HL-60/S4 (cell line): Measurements from ENCODE around the gene KRTAP12-1.

ENCODE experiments used
- in situ Hi-C: fragments of 300-500 bp; cut with MboI; formaldehyde crosslinking; loops from 2 replicates; pipeline ENCODE4 v1.14.3; 2022; ENCODE audit warnings: low sequenced_read_pairs

KRTAP12-1 gene

DNA sequence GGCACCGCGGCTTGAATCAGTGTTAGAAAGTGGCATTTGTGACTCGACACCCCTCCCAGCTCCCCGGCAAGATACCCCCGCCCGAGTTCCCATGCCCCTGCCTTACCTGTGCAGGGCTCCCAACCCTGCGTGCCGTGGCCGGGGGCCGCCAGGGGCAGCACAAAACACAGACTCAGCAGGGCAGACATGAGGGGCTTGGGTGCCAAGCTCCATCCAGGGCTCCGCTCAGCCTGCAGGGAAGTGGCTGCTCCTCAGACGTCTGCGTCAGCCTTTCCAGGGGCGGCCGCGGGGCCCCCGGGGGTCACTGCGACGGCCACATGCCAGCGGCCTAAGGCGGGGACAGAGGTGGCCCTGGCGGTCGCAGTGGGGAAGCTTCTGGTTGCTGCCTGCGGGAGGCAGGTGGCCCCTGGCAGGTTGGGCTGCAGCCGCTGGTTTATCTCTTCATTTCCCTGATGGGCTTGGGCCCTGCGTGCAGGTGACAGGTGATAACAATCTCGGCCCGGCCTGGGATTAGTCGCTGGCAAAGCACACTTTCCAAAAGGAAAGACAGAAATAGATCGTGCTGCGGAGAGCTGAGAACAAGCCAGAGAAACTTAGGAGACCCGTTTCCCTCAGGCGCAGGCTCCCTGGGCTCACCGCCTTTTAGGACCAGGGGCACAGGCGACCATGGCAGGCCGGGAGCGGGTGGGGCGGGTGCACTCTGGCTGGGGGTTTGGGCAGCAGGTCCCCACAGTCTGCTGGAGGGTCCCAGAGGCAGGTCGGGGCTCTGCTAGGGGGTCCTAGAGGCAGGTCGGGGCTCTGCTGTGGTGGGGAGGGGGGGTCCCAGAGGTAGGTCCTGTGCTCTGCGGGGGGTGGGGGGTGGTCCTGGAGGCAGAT lies 29.6 kb upstream of the KRTAP12-1 start, which contains the start of gene TSPEAR:
Gene TSPEAR, minus strand, starts transcription at position 246 of the 876 bp plus-strand sequence. Its CDS starts 58 bp downstream, at position 188.
- in situ Hi-C loops, result no loop called here

- in situ Hi-C loops, result no loop called here
These were observed 28.9 kb upstream of the KRTAP12-1 start for GRCh38 chr21:44710756-44711326.

- in situ Hi-C loops, result no loop called here
These were observed 28.3 kb upstream of the KRTAP12-1 start for GRCh38 chr21:44710294-44710665.

GRCh38 chr21:44709426-44710293 lies 27.7 kb upstream of the KRTAP12-1 start:
- in situ Hi-C loops, result no loop called here

- in situ Hi-C loops, result no loop called here
These were observed 27.0 kb upstream of the KRTAP12-1 start for GRCh38 chr21:44708866-44709425.

DNA sequence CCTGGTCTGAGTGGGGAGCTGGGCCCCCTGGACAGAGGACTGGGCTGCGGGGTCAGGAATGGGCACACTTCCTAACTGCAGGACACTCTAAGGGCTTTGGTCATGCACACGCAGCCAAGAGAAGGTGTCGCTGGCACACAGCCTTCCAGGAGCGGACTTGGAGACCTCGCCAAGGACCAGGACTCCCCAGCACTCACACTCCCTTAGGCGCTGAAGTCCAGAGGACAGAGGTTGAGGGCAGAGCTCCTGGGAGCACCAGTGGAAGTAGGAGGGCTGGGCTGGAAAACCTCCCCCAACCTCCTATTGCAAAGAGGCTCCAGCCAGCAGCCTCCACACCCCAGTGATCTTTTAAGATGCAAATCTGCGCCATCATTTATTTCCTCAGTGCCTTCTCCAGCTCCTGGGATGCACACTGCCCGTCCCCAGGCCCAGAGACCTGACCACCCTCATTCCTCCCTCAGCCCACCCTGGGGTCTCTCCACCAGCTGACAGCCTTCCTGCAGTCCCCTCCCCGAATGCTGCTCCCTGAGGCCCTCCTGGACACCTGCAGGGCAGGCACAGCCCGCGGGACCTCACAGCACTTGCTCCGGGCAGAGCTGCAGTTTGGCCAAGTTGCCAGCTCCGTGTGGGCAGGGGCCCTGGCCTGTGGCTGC lies 26.4 kb upstream of the KRTAP12-1 start:
- in situ Hi-C loops, result no loop called here

GRCh38 chr21:44706706-44707581 lies 25.0 kb upstream of the KRTAP12-1 start:
- in situ Hi-C loops, result no loop called here

GRCh38 chr21:44706026-44706705 lies 24.2 kb upstream of the KRTAP12-1 start:
- in situ Hi-C loops, result no loop called here

GRCh38 chr21:44704636-44705001 lies 22.7 kb upstream of the KRTAP12-1 start:
- in situ Hi-C loops, result no loop called here

DNA sequence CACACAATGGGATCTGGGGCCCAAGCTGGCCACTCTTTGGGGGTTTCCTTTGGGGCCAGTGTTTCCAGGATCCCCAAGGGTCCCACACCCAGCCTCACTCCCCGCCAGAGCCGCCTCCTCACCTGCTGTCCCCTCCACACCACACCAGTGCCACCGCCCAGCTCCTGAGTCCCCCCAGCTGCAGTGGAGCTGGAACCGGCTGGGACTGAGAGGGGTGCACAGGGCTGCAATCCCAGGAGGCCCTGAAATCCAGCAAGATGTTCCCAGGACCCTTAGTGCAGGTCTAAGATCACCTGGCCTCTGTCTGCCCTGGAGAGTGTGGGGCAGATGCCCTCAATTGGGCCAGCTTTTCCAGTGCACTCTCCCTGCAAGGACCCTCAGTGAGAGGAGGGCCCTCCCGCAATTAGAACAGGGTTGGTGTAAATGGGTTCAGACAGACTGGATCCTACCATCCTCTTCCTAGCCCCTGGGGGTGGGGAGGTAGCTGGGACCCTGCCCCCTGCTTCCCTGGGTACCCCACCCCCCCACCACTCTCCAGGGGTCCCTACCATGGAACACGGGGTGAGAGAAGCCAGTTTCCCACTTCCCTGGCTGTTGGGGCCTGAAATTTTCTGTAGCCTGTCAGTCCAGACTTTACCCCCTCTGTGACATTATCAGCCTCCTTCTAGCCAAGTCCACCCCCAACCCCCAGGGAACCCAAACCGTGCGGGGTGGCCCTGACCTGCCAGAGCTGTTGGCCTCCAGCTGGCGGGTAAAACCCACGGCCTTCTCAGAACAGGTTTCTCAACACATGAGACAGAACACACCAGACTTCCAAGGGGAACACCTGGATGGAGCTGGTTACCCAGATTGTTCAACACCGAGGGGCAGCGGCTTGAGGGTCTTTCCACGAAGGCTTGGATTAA lies 22.0 kb upstream of the KRTAP12-1 start:
- in situ Hi-C loops, result no loop called here

DNA sequence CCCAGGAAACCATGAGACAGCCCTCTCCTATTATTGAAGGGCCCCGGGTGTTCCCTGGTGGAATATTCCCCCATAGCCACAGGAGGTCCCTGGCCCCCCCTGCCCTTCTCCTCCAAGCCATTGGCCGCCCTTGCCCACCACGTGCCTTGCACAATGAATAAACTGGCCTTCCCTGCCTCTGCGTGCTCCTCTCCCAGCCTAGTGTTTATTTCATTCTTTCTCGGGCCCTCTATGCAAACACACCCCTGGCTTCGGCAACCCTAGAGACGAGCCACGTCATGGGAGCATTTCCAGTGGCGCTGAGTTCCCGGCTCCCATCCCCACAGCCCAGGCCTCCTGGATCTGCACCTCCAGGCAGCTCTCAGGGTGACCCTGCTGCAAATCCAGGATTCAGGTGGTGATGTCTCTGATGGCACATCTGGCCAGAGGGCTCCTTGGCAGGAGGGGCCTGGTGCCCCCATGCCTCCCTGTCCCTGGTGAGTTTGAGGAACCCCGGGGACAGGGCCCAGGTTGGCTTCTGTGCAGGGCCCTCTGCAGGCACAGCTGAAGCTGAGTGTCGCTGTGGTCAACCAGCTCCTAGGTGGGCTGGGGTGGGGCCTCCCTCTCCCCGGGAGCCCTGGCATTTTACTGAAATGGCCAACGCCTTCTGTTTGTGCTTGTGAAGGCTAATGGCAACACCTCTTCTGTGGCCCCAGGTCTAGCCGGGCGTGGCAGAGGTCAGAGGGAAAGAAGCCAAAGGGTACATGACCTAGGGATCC lies 21.2 kb upstream of the KRTAP12-1 start:
- in situ Hi-C loops, result no loop called here

DNA sequence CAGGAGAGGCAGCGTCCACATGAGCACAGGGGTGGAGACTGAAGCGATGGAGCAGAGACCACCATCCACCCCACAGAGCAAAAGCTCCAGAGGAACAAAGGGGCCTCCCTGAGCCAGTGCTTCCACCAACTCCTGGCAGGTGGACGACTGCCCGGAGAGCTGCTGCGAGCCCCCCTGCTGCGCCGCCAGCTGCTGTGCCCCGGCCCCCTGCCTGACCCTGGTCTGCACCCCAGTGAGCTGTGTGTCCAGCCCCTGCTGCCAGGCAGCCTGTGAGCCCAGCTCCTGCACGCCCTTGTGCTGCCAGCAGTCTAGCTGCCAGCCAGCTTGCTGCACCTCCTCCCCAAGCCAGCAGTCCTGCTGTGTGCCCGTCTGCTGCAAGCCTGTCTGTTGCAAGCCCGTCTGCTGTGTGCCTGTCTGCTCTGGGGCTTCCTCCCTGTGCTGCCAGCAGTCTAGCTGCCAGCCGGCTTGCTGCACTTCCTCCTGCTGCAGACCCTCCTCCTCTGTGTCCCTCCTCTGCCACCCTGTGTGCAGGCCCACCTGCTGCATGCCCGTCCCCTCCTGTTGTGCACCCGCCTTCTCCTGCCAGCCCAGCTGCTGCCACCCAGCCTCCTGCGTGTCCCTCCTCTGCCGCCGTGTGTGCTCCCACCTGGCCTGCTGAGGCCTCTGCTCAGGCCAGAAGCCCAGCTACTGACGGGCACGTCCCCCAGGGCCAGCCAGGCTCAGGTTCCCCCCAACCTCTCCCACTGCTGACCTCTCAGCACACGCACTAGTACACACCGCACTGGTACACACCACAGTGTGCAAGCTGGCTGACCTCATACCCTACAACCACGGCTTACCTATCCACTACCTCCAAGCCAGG lies 20.4 kb upstream of the KRTAP12-1 start:
- in situ Hi-C loops, result no loop called here

DNA sequence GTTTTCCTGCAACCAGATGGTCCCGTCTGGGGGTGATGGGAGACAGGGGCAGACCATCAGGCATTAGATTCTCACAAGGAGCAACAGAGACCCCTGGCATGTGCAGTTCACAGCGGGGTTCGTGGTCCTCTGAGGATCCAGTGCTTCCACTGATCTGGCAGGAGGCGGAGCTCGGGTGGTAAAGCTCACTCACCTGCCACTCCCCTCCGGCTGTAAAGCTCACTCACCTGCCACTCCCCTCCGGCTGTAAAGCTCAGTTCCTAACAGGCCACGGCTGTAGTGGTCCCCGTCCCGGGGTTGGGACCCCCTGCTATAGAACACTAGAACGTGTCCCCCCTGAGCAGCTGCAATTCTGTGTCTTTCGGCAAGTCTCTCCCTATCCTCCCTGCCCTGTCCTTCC lies 19.6 kb upstream of the KRTAP12-1 start:
- in situ Hi-C loops, result no loop called here

GRCh38 chr21:44701023-44701400 lies 19.0 kb upstream of the KRTAP12-1 start:
- in situ Hi-C loops, result no loop called here

DNA sequence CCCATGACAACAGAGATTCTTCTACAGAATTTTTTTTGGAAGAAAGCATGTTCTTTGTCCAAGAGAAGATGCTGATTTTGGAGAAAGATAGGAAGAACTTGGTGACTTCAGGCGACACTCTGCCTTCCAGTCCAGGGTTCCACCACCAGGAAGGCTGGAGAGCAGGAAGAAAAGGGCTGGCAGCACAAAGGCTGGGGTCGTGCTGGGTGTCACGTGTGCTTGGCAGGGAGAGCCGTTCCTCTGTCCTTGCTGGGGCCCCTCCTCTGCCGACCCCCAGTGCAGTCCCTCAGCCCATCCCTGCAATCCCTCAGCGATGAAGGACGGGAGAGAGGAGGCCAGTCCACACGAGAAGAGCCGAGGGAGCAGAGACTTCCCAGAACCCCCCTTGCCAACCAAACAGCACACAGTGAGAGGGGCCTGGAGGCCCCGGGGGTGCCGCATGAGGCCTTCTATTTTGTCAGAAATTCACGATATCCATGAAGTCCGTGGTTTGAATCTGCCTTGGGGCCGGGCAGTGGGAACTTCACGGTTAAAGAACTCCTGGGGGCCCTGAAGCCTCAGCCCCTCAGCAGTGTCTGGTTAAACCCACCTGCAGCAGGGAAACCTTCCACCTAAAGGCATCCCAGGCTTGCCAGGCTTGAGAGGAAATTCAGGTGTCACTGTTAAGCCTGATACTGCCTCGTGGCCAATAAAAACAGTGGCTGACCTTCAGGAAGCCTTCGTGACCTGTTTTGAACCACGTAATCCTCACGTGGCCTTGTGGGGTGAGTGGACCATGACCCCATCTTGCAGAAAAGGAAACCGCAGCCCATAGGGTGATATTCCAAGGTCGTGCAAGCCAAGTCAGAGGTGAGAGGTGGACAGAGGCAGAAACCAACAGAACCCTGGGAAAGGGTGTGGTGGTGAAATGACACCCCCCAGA lies 18.4 kb upstream of the KRTAP12-1 start:
- in situ Hi-C loops, result no loop called here
